ENCODE results near the gene SLC12A6. TPM values are rescaled to one million over a fixed set of nuclear protein-coding genes. Genes with fewer than 3 reads are reported as not detected.
"Not testable (repeated sequence)": the region's sequence is repeated elsewhere in the genome, so short reads cannot be mapped to it uniquely, and the experiment has no call there.

The SLC12A6 gene
- polyA plus RNA-seq, 4 donors: 3.5 to 26.0 (median 5.8) TPM

- H3K4me3 ChIP-seq (ENCODE audit: low read depth in 1 of 3, low read length in 3 of 3): no peak overlapping the region
- 91 to 100% (median 100%) methylated on average over 1 of the region's 1 CpG for WGBS, 3 donors
- H3K4me1 ChIP-seq (ENCODE audit: control insufficient read depth in 3 of 3, insufficient read depth in 2 of 3, low read depth in 1 of 3, low read length in 2 of 3): peaks cover 2 to 6% (median 4%) of the 10 kb centered on the region in 3 donors
- no peak overlapping the region for H3K27ac ChIP-seq (ENCODE audit: low read depth in 1 of 3, low read length in 2 of 3)
- H3K27me3 ChIP-seq (ENCODE audit: control insufficient read depth in 3 of 3, insufficient read depth in 3 of 3, low read length in 3 of 3): no peaks in the 10 kb centered on the region
- H3K36me3 ChIP-seq (ENCODE audit: control insufficient read depth in 3 of 3, insufficient read depth in 2 of 3, low read depth in 1 of 3, low read length in 3 of 3): peaks cover 0 to 10% (median 0%) of the 10 kb centered on the region in 3 donors
- no peaks in the 10 kb centered on the region for H3K9me3 ChIP-seq (ENCODE audit: control insufficient read depth in 2 of 2, insufficient read depth in 1 of 2, low read depth in 1 of 2, low read length in 1 of 2)
- DNase-seq (no peak), FAIRE-seq (no peak)
Measured at GRCh38 chr15:34203936-34204335, 133.6 kb downstream of the SLC12A6 start.

GRCh38 chr15:34203305-34203704 is 134.3 kb downstream of the SLC12A6 start:
- H3K4me3 ChIP-seq (ENCODE audit: low read depth in 1 of 3, low read length in 3 of 3): no peak overlapping the region
- H3K9me3 ChIP-seq (ENCODE audit: control insufficient read depth in 2 of 2, insufficient read depth in 1 of 2, low read depth in 1 of 2, low read length in 1 of 2): no peaks in the 10 kb centered on the region
- DNase-seq (no peak), FAIRE-seq (no peak)
- peaks cover 0 to 3% (median 2%) of the 10 kb centered on the region in 3 donors for H3K4me1 ChIP-seq (ENCODE audit: control insufficient read depth in 3 of 3, insufficient read depth in 2 of 3, low read depth in 1 of 3, low read length in 2 of 3)
- H3K27ac ChIP-seq (ENCODE audit: low read depth in 1 of 3, low read length in 2 of 3): no peak overlapping the region
- WGBS, 3 donors: 82 to 91% (median 90%) methylated on average over 1 of the region's 1 CpG
- peaks cover 0 to 10% (median 0%) of the 10 kb centered on the region in 3 donors for H3K36me3 ChIP-seq (ENCODE audit: control insufficient read depth in 3 of 3, insufficient read depth in 2 of 3, low read depth in 1 of 3, low read length in 3 of 3)
- H3K27me3 ChIP-seq (ENCODE audit: control insufficient read depth in 3 of 3, insufficient read depth in 3 of 3, low read length in 3 of 3): no peaks in the 10 kb centered on the region

GRCh38 chr15:34193272-34193671 is 144.3 kb downstream of the SLC12A6 start:
- H3K9me3 ChIP-seq (ENCODE audit: control insufficient read depth in 2 of 2, insufficient read depth in 1 of 2, low read depth in 1 of 2, low read length in 1 of 2); FAIRE-seq: not testable (repeated sequence)
- WGBS, 3 donors: 83 to 94% (median 87%) methylated on average over 7 of the region's 7 CpGs

DNA sequence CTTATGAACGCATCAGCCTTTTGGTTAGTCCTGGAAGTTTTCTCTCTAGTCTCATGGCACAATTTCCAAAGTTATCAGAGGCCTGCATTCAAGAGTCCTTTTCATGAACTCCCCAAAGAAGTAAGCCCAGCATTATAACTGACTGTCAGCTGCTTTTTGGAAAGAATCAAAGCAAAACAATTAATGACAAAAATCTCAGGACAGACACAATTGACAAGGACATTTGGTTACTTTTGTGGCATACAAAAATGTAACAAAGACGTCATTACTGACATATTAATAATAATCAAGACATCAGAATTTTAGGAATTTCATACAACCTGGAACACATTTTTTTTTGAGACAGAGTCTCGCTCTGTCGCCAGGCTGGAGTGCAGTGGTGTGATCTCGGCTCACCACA is 148.9 kb downstream of the SLC12A6 start:
- H3K4me3 ChIP-seq (ENCODE audit: low read depth in 1 of 3, low read length in 3 of 3): no peak overlapping the region
- H3K27ac ChIP-seq (ENCODE audit: low read depth in 1 of 3, low read length in 2 of 3): no peak overlapping the region
- H3K4me1 ChIP-seq (ENCODE audit: control insufficient read depth in 3 of 3, insufficient read depth in 2 of 3, low read depth in 1 of 3, low read length in 2 of 3): no peaks in the 10 kb centered on the region
- FAIRE-seq: no peak
- H3K9me3 ChIP-seq (ENCODE audit: control insufficient read depth in 2 of 2, insufficient read depth in 1 of 2, low read depth in 1 of 2, low read length in 1 of 2): peaks cover 0 to 11% of the 10 kb centered on the region in 2 donors
- 86 to 92% (median 91%) methylated on average over 5 of the region's 5 CpGs for WGBS, 3 donors
- H3K27me3 ChIP-seq (ENCODE audit: control insufficient read depth in 3 of 3, insufficient read depth in 3 of 3, low read length in 3 of 3): no peaks in the 10 kb centered on the region
- H3K36me3 ChIP-seq (ENCODE audit: control insufficient read depth in 3 of 3, insufficient read depth in 2 of 3, low read depth in 1 of 3, low read length in 3 of 3): peaks cover 0 to 12% (median 2%) of the 10 kb centered on the region in 3 donors
- no peak for DNase-seq

More at GRCh38 chr15:34193272-34193671, 144.3 kb downstream of the SLC12A6 start:
- not testable (repeated sequence) for H3K4me3 ChIP-seq (ENCODE audit: low read depth in 1 of 3, low read length in 3 of 3); H3K27me3 ChIP-seq (ENCODE audit: control insufficient read depth in 3 of 3, insufficient read depth in 3 of 3, low read length in 3 of 3); H3K4me1 ChIP-seq (ENCODE audit: control insufficient read depth in 3 of 3, insufficient read depth in 2 of 3, low read depth in 1 of 3, low read length in 2 of 3); DNase-seq; H3K27ac ChIP-seq (ENCODE audit: low read depth in 1 of 3, low read length in 2 of 3); H3K36me3 ChIP-seq (ENCODE audit: control insufficient read depth in 3 of 3, insufficient read depth in 2 of 3, low read depth in 1 of 3, low read length in 3 of 3)

DNA sequence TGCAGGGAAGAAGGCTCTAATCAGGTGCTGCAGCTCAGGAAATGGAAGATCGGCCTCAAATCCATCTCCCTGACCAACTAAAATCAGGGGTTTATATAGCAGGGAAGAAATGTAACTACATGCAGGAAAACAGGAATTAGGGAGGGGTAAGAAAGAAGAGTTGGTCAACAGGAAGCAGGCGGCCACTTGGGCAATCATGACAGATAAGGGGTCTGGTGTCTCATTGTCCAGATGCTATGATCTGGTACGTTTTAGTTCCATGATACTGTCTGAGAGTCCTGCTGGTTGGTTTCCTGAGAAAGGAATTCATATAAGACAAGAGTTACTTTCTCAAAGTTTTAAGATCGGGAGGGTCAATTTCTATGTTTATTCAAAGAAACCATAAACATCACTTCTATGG is 151.9 kb downstream of the SLC12A6 start:
- H3K9me3 ChIP-seq (ENCODE audit: control insufficient read depth in 2 of 2, insufficient read depth in 1 of 2, low read depth in 1 of 2, low read length in 1 of 2): peaks cover 0 to 11% of the 10 kb centered on the region in 2 donors
- H3K27me3 ChIP-seq (ENCODE audit: control insufficient read depth in 3 of 3, insufficient read depth in 3 of 3, low read length in 3 of 3): no peaks in the 10 kb centered on the region
- DNase-seq (no peak), FAIRE-seq (no peak)
- no peak overlapping the region for H3K4me3 ChIP-seq (ENCODE audit: low read depth in 1 of 3, low read length in 3 of 3)
- H3K4me1 ChIP-seq (ENCODE audit: control insufficient read depth in 3 of 3, insufficient read depth in 2 of 3, low read depth in 1 of 3, low read length in 2 of 3): no peaks in the 10 kb centered on the region
- H3K27ac ChIP-seq (ENCODE audit: low read depth in 1 of 3, low read length in 2 of 3): no peak overlapping the region
- WGBS, 3 donors: 70 to 98% (median 85%) methylated on average over 4 of the region's 4 CpGs
- H3K36me3 ChIP-seq (ENCODE audit: control insufficient read depth in 3 of 3, insufficient read depth in 2 of 3, low read depth in 1 of 3, low read length in 3 of 3): peaks cover 0 to 12% (median 2%) of the 10 kb centered on the region in 3 donors

GRCh38 chr15:34182942-34183341 is 154.6 kb downstream of the SLC12A6 start:
- Histone ChIP-seq H3K27me3 (ENCODE audit: control insufficient read depth in 3 of 3, insufficient read depth in 3 of 3, low read length in 3 of 3) (no peaks in the 10 kb centered on the region), H3K4me1 (ENCODE audit: control insufficient read depth in 3 of 3, insufficient read depth in 2 of 3, low read depth in 1 of 3, low read length in 2 of 3) (no peaks in the 10 kb centered on the region), H3K27ac (ENCODE audit: low read depth in 1 of 3, low read length in 2 of 3) (no peak overlapping the region), H3K36me3 (ENCODE audit: control insufficient read depth in 3 of 3, insufficient read depth in 2 of 3, low read depth in 1 of 3, low read length in 3 of 3) (peaks cover 0 to 10% (median 2%) of the 10 kb centered on the region in 3 donors), H3K9me3 (ENCODE audit: control insufficient read depth in 2 of 2, insufficient read depth in 1 of 2, low read depth in 1 of 2, low read length in 1 of 2) (peaks cover 0 to 11% of the 10 kb centered on the region in 2 donors), H3K4me3 (ENCODE audit: low read depth in 1 of 3, low read length in 3 of 3) (no peak overlapping the region)
- FAIRE-seq: no peak
- DNase-seq: no peak
- WGBS, 3 donors: 70 to 84% (median 79%) methylated on average over 4 of the region's 4 CpGs

Other genes starting within 250 kb of the SLC12A6 start
- 10 to 100 TPM; 38.7 to 86.1 (median 46.6) TPM for gene EMC7, start 235.9 kb downstream of the SLC12A6 start, polyA plus RNA-seq
- gene PGBD4, start 235.7 kb downstream of the SLC12A6 start, polyA plus RNA-seq: 1 to 10 TPM in 2 of 4 donors, under 1 TPM in 2; 0.27 to 1.6 (median 0.98) TPM
- 10 to 100 TPM in 3 of 4 donors, 1 to 10 TPM in 1; 8.6 to 40.3 (median 13.8) TPM for gene KATNBL1, start 127.7 kb downstream of the SLC12A6 start, polyA plus RNA-seq
- 100 to 1,000 TPM in 1 of 4 donors, 10 to 100 TPM in 3; 72.1 to 122 (median 81.4) TPM for gene EMC4, start 112.8 kb downstream of the SLC12A6 start, polyA plus RNA-seq
- 100 to 1,000 TPM; 165 to 422 (median 337) TPM for gene NOP10, start 5.4 kb upstream of the SLC12A6 start, polyA plus RNA-seq
- gene NUTM1, start 5.5 kb upstream of the SLC12A6 start, polyA plus RNA-seq: under 1 TPM in 2 of 4 donors, not detected in 2; 0.01 to 0.18 TPM
- gene LPCAT4, start 29.4 kb upstream of the SLC12A6 start, polyA plus RNA-seq: 10 to 100 TPM; 19.7 to 85.0 (median 71.2) TPM
- 10 to 100 TPM in 3 of 4 donors, 1 to 10 TPM in 1; 6.5 to 67.6 (median 23.5) TPM for gene GOLGA8A, start 100.0 kb upstream of the SLC12A6 start, polyA plus RNA-seq
- gene GOLGA8B, start 245.9 kb upstream of the SLC12A6 start, polyA plus RNA-seq: 10 to 100 TPM in 3 of 4 donors, 1 to 10 TPM in 1; 7.6 to 77.4 (median 37.4) TPM